DND-41 (cell line): ENCODE measurements around the gene FAM114A1.

ENCODE experiments used
- EZH2 ChIP-seq: IDR thresholded peaks from 3 replicates; pipeline ENCODE4 v1.6.1; 2012; ENCODE audit warnings: borderline replicate concordance, low read depth, mild to moderate bottlenecking, moderate library complexity, low read length, inconsistent platforms; ENCODE audit not compliant: severe bottlenecking
- TF ChIP-seq, protein P1 (sequence below): IDR thresholded peaks from 2 replicates; pipeline ENCODE4 v1.5.1; 2012; ENCODE audit warnings: borderline replicate concordance, low read length, moderate library complexity, mild to moderate bottlenecking; ENCODE audit not compliant: poor library complexity, severe bottlenecking; ENCODE audit errors: extremely low read depth

DNA sequence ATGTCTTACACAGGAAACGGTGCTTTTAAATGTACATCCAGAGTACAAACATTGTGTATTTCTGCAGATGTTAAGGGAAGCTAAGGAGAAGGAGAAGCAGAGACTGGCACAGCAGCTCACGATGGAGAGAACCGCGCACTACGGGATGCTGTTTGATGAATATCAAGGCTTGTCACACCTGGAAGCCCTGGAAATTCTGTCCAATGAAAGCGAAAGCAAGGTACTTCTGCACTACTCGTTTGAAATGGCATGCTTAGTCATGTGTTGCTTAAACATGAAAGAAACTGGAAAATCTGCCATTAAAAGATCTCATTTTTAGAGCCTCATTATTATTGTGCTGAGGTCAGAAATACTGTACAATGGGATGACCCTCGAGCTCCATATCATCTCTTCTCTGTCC lies 47.2 kb downstream of the FAM114A1 start:
- TF ChIP-seq, protein P1, sequence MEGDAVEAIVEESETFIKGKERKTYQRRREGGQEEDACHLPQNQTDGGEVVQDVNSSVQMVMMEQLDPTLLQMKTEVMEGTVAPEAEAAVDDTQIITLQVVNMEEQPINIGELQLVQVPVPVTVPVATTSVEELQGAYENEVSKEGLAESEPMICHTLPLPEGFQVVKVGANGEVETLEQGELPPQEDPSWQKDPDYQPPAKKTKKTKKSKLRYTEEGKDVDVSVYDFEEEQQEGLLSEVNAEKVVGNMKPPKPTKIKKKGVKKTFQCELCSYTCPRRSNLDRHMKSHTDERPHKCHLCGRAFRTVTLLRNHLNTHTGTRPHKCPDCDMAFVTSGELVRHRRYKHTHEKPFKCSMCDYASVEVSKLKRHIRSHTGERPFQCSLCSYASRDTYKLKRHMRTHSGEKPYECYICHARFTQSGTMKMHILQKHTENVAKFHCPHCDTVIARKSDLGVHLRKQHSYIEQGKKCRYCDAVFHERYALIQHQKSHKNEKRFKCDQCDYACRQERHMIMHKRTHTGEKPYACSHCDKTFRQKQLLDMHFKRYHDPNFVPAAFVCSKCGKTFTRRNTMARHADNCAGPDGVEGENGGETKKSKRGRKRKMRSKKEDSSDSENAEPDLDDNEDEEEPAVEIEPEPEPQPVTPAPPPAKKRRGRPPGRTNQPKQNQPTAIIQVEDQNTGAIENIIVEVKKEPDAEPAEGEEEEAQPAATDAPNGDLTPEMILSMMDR = no peak
- TF ChIP-seq EZH2 = no peak
